Mucosa of stomach (tissue), 1 donor: ENCODE data around the gene SORCS2.

Experiments
- H3K27me3 ChIP-seq: one replicate; pipeline ENCODE4 v1.7.0; 2013; ENCODE audit warnings: mild to moderate bottlenecking, low read length; ENCODE audit not compliant: control insufficient read depth, insufficient read depth
- H3K36me3 ChIP-seq: one replicate; pipeline ENCODE4 v1.7.0; 2013; ENCODE audit warnings: low read length; ENCODE audit not compliant: control insufficient read depth, insufficient read depth
- H3K4me1 ChIP-seq: one replicate; pipeline ENCODE4 v1.7.0; 2013; ENCODE audit warnings: mild to moderate bottlenecking, low read length; ENCODE audit not compliant: control insufficient read depth, insufficient read depth
- H3K4me3 ChIP-seq: one replicate; pipeline ENCODE4 v1.7.0; 2013; ENCODE audit warnings: low read length
- H3K9ac ChIP-seq: one replicate; pipeline ENCODE4 v1.7.0; 2013; ENCODE audit warnings: mild to moderate bottlenecking, low read length, moderate library complexity
- H3K9me3 ChIP-seq: one replicate; pipeline ENCODE4 v1.7.0; 2013; ENCODE audit warnings: mild to moderate bottlenecking, low read length, moderate library complexity; ENCODE audit not compliant: control insufficient read depth
- donor health status: Pancreatic carcinoma.

SORCS2 gene

DNA sequence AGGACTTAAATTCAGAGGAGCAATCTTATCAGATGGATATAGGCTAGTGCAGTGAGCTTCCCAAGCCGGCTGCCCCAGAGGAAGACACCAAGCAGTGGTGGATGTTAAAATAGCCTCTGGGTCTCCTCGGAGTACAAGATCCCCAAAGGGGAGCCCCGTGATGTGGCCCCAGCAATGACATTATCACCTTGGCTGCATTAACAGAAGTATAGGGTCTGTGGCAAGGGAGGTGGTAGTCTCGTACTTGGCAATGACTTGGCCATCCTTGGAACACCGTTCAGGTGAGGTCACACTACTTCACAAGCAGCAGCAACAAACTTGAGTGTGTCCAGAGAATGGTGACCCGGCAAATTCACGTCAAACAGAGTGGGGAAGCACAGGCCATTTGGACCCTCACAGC, 174.6 kb downstream of the SORCS2 start:
- Histone ChIP-seq H3K4me3 (no peak overlapping the region), H3K4me1 (no peaks in the 10 kb centered on the region), H3K27me3 (peaks cover 42% of the 10 kb centered on the region), H3K9me3 (no peaks in the 10 kb centered on the region), H3K9ac (no peak overlapping the region), H3K36me3 (no peaks in the 10 kb centered on the region)

DNA sequence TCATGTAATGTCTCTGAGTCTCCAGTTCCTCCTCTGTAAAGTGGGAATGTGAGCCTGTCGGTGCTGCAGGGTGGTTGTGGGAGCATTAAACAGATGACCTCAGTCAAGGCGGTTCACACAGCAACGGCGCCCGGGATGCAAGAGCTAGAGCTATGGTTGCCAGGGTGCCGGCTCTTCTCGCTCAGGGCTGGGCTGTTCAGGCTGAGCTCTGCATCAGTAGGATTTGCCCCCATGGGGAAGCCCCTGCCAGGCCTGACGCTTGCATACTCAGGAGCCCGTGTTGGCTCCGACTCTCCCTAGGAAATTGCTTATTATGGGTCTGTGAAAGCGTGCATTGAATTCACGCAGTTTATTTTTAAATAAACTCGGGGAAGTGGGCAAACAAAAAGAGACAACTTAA, 175.1 kb downstream of the SORCS2 start:
- H3K4me1 ChIP-seq, result no peaks in the 10 kb centered on the region
- H3K27me3 ChIP-seq, result peaks cover 42% of the 10 kb centered on the region
- no peak overlapping the region for H3K4me3 ChIP-seq
- H3K36me3 ChIP-seq, result no peaks in the 10 kb centered on the region
- no peak overlapping the region for H3K9ac ChIP-seq
- no peaks in the 10 kb centered on the region for H3K9me3 ChIP-seq

DNA sequence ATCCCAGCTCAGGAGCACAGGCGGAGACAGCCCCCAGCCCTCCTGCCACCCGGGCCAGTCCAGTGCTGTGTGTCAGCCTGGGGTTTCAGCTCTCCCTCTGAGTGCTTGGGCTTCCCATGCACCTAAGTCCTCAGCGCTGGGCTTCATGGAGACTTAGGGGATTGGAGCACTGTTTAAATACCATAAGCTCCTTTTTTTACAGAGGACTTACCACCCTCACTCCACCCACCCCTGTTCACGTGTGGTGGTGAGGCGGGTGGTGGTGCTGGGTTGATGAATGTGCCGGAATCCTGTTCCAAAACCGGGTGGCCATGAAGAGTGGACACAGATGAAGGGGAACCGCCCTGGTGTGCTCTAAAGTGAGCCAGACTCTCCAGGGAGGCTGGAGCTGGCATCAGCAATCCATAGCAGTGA, 175.5 kb downstream of the SORCS2 start:
- Histone ChIP-seq H3K4me1 (no peaks in the 10 kb centered on the region), H3K9ac (no peak overlapping the region), H3K9me3 (no peaks in the 10 kb centered on the region), H3K4me3 (no peak overlapping the region), H3K36me3 (no peaks in the 10 kb centered on the region), H3K27me3 (peaks cover 42% of the 10 kb centered on the region)

- no peak overlapping the region for H3K9ac ChIP-seq
These were observed 176.0 kb downstream of the SORCS2 start for GRCh38 chr4:7368296-7368695.

GRCh38 chr4:7369511-7369910, 177.2 kb downstream of the SORCS2 start:
- no peak overlapping the region for H3K4me3 ChIP-seq
- H3K4me1 ChIP-seq, result no peaks in the 10 kb centered on the region
- peaks cover 42% of the 10 kb centered on the region for H3K27me3 ChIP-seq
- H3K36me3 ChIP-seq, result no peaks in the 10 kb centered on the region
- no peak overlapping the region for H3K9ac ChIP-seq
- no peaks in the 10 kb centered on the region for H3K9me3 ChIP-seq

More at GRCh38 chr4:7368296-7368695, 176.0 kb downstream of the SORCS2 start:
- Histone ChIP-seq H3K9me3 (no peaks in the 10 kb centered on the region), H3K4me1 (no peaks in the 10 kb centered on the region), H3K36me3 (no peaks in the 10 kb centered on the region), H3K4me3 (no peak overlapping the region), H3K27me3 (peaks cover 42% of the 10 kb centered on the region)

DNA sequence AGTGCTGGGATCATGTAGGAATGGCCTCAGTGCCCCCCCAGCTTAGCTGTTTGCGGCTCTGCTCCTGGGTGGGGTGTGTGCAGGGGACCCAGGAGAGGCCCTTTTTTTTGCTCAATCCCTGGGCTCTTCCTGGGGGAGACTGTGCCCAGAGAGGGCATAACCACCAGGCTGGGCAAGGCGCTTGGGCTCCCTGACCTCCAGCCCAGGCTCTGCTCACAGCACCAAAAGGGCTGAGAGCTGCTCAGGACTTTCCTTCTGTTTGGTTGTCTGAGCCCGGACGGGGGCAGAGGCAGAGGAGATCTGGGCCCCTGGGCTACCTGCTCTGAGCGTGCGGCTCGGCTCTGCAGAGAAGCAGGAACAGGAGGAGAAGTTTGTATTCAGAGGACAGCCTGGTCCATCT, 177.7 kb downstream of the SORCS2 start:
- no peaks in the 10 kb centered on the region for H3K36me3 ChIP-seq
- no peak overlapping the region for H3K4me3 ChIP-seq
- peaks cover 36% of the 10 kb centered on the region for H3K27me3 ChIP-seq
- H3K9me3 ChIP-seq, result no peaks in the 10 kb centered on the region
- H3K4me1 ChIP-seq, result no peaks in the 10 kb centered on the region
- no peak overlapping the region for H3K9ac ChIP-seq

DNA sequence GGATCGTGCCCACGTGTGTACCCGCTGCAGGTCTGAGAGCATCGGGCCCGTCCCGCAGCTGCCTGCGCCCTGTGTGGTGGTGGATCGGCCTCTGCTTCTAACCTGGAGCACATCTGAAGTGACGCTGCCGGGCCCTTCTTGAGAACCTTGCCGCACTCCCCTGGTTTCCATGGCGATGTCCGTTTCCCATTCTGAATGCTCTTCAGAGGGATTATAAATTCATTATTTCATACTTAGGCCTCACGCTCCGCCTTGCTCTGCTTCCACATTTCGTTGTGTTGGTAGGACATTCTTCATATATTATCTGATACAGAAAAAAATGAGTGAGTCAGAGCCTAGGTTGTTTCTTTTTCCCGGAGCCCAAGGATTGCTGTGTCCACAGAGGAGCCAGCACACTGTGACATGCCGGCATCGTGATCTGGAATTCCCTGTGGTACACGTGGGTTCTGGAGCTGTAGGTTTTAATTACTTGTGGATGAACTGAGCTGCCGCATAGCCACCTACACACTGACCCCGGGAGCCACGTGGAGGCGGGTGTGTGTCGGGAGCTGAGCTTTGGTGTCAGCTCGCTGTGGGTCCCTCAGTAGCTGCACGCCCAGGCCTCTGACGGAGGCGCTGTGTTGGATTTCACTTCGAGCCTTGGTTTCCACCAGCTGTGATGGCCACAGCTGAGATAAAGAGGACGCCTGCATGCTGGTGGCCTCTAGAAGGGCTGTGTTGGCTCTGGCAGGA, 179.0 kb downstream of the SORCS2 start:
- H3K36me3 ChIP-seq, result no peaks in the 10 kb centered on the region

DNA sequence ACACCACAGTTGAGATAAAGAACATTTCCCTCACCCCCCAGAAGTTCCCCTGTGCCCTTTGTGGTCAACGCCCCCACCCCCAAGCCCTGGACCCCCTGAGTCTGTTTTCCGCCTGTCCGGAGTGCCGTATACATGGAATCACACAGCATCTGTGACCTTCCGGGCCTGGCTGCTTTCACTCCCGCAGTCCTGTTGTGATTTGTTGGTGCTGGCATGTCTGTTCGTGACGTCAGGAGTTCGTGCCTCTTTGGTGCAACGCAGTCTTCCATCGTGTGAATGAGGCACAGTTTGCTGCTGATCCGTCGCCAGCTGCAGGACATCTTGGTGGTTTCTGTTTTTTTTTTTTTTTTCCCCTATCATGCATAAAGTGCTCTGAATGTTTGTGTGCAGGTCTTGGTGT, 180.3 kb downstream of the SORCS2 start:
- Histone ChIP-seq H3K27me3 (peaks cover 10% of the 10 kb centered on the region), H3K9ac (no peak overlapping the region), H3K4me1 (no peaks in the 10 kb centered on the region), H3K4me3 (no peak overlapping the region), H3K36me3 (no peaks in the 10 kb centered on the region), H3K9me3 (no peaks in the 10 kb centered on the region)

More for the DNA sequence above, 179.0 kb downstream of the SORCS2 start:
- Histone ChIP-seq H3K9me3 (no peaks in the 10 kb centered on the region), H3K27me3 (peaks cover 23% of the 10 kb centered on the region), H3K9ac (no peak overlapping the region), H3K4me3 (no peak overlapping the region), H3K4me1 (no peaks in the 10 kb centered on the region)

DNA sequence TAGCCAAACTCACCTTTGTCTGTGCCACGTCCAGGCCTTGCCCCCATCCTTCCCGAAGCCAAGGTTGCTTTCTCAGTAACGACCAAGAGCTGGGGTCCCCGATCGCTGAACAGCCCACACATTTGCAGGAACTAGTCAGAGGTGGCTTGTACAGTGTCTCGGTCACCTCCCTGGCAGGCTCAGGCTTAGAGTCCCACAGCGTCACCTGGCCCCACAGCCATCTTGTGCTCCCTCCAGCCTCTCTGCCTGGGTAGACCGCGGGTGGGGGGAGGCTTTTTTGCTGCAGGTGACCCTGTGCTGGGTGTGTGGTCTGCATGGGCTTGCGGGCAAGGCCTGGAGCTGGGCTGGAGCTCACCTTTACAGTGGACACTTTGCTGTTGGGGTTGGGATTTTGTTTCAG, 182.2 kb downstream of the SORCS2 start:
- Histone ChIP-seq H3K36me3 (no peaks in the 10 kb centered on the region), H3K27me3 (peaks cover 4% of the 10 kb centered on the region), H3K9ac (no peak overlapping the region), H3K4me3 (no peak overlapping the region), H3K4me1 (no peaks in the 10 kb centered on the region), H3K9me3 (no peaks in the 10 kb centered on the region)

- H3K9ac ChIP-seq, result no peak overlapping the region
- no peak overlapping the region for H3K4me3 ChIP-seq
- H3K27me3 ChIP-seq, result peaks cover 8% of the 10 kb centered on the region
- no peaks in the 10 kb centered on the region for H3K4me1 ChIP-seq
- H3K36me3 ChIP-seq, result no peaks in the 10 kb centered on the region
- H3K9me3 ChIP-seq, result no peaks in the 10 kb centered on the region
These were observed 183.1 kb downstream of the SORCS2 start for GRCh38 chr4:7375427-7375826.

DNA sequence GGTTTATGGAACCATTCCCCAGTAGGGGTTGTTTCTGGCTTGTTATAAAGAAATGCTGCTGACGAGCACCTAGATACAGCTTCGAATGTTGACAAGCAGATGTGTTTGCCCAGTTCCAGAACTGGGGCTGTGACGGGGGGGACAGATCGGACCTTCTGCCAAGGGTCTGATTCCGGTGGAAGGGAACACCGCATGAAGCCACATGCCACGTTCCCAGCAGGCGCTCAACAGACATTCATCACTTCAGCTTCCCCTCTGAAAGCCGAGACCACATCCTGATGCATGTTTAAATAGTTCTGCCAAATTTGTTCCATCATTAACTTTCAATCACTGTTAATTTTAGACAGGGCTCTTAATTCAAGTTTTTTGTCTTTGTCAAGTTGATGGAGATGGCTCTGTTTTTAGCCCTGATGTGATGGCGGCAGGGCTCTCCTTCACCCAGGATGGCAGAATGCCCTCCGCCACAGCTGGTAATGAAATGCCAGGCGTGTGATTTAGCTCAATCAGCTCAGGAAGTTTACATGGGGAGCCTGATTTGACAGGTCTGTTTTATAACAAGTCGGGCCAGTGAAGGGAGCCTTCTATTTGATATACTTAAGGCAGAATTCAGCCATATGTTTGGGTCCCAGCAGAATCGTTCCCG, 185.0 kb downstream of the SORCS2 start:
- Histone ChIP-seq H3K9ac (no peak overlapping the region), H3K27me3 (peaks cover 9% of the 10 kb centered on the region), H3K9me3 (no peaks in the 10 kb centered on the region), H3K4me1 (no peaks in the 10 kb centered on the region), H3K4me3 (no peak overlapping the region), H3K36me3 (no peaks in the 10 kb centered on the region)

DNA sequence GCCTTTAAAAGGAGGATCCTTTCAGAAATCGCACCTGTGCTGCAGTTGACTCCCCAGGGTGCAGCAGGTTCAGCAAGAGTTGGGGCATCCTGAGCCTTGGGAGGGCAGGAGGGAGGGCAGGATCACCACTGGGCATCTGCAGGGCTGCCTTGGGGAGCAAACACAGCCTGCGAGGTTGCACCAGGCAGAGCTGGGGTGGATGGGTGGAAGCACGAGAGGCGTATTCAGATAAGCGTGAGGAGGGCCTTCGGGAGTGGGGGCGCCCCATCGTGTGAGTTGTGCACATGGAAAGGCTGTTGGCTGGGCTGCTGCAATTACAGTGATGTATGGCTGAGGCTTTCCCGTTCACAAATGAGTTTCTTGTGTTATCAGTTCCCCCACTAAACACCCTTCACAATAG, 186.8 kb downstream of the SORCS2 start:
- H3K4me3 ChIP-seq, result no peak overlapping the region
- H3K36me3 ChIP-seq, result no peaks in the 10 kb centered on the region
- H3K9ac ChIP-seq, result no peak overlapping the region
- H3K4me1 ChIP-seq, result no peaks in the 10 kb centered on the region
- no peaks in the 10 kb centered on the region for H3K9me3 ChIP-seq
- peaks cover 9% of the 10 kb centered on the region for H3K27me3 ChIP-seq
